GM23338 (cell line): Measurements from ENCODE around the gene TMEM145. TPM values are rescaled to one million over a fixed set of nuclear protein-coding genes. Genes with fewer than 3 reads are reported as not detected.

Source experiments
- ATAC-seq: fragments of 200-7000 bp; cut with Tn5 transposase; 3 replicates; pipeline ENCODE4 v1.9.1; 2020
- DNase-seq: peaks from one replicate; pipeline ENCODE4 v3.0.0-alpha.2; 2015; ENCODE audit warnings: low spot score
- H2AFZ ChIP-seq: fragments of 200-600 bp; sonication (generic); 2 replicates; pipeline ENCODE4 v1.8.0; 2016; ENCODE audit warnings: antibody characterized with exemption, mild to moderate bottlenecking, moderate library complexity
- H3F3A ChIP-seq: fragments of 200-600 bp; sonication (generic); replicated peaks from 2 replicates; pipeline ENCODE4 v1.8.0; 2017; ENCODE audit warnings: antibody characterized with exemption, mixed run types, low read depth
- H3K27ac ChIP-seq: fragments of 200-600 bp; sonication (generic); 2 replicates; pipeline ENCODE4 v1.6.1; 2016; ENCODE audit warnings: low read depth
- H3K27me3 ChIP-seq: fragments of 200-600 bp; sonication (generic); 2 replicates; pipeline ENCODE4 v1.8.0; 2016; ENCODE audit warnings: mild to moderate bottlenecking, mixed run types, moderate library complexity; ENCODE audit not compliant: insufficient read depth
- H3K36me3 ChIP-seq: fragments of 200-600 bp; sonication (generic); 2 replicates; pipeline ENCODE4 v1.8.0; 2016; ENCODE audit warnings: mild to moderate bottlenecking; ENCODE audit not compliant: insufficient read depth
- H3K4me1 ChIP-seq: fragments of 200-600 bp; sonication (generic); 2 replicates; pipeline ENCODE4 v1.8.0; 2016; ENCODE audit warnings: mild to moderate bottlenecking, moderate library complexity; ENCODE audit not compliant: insufficient read depth
- H3K4me2 ChIP-seq: fragments of 200-600 bp; sonication (generic); 2 replicates; pipeline ENCODE4 v1.7.1; 2017; ENCODE audit warnings: mixed run types
- H3K4me3 ChIP-seq: fragments of 200-600 bp; sonication (generic); 2 replicates; pipeline ENCODE4 v1.6.1; 2016; ENCODE audit warnings: mixed run types
- H3K79me2 ChIP-seq: fragments of 200-600 bp; sonication (generic); replicated peaks from 2 replicates; pipeline ENCODE4 v1.8.0; 2017; ENCODE audit warnings: mild to moderate bottlenecking; ENCODE audit not compliant: insufficient read depth
- H3K9me2 ChIP-seq: fragments of 200-600 bp; sonication (generic); 2 replicates; pipeline ENCODE4 v1.8.0; 2017; ENCODE audit not compliant: insufficient read depth
- H4K20me1 ChIP-seq: fragments of 200-600 bp; sonication (generic); replicated peaks from 2 replicates; pipeline ENCODE4 v1.8.0; 2017; ENCODE audit warnings: mild to moderate bottlenecking; ENCODE audit not compliant: insufficient read depth
- H3K27ac Mint-ChIP-seq: 2 replicates; pipeline ENCODE4 v1.8.0; 2020; ENCODE audit warnings: inconsistent platforms, mild to moderate bottlenecking, moderate library complexity, mixed read lengths
- H3K27me3 Mint-ChIP-seq: 3 replicates; pipeline ENCODE4 v1.8.0; 2022; ENCODE audit warnings: low read depth, mild to moderate bottlenecking, moderate library complexity, mixed read lengths, inconsistent platforms; ENCODE audit not compliant: insufficient read depth, poor library complexity
- H3K36me3 Mint-ChIP-seq: 3 replicates; pipeline ENCODE4 v1.8.0; 2021; ENCODE audit warnings: low read depth, mild to moderate bottlenecking, inconsistent platforms, moderate library complexity, mixed read lengths
- H3K4me1 Mint-ChIP-seq: 3 replicates; pipeline ENCODE4 v1.8.0; 2020; ENCODE audit warnings: mild to moderate bottlenecking, inconsistent platforms, mixed read lengths
- H3K4me3 Mint-ChIP-seq: 3 replicates; pipeline ENCODE4 v1.8.0; 2021; ENCODE audit warnings: moderate library complexity, mild to moderate bottlenecking, inconsistent platforms, mixed read lengths
- H3K9me3 Mint-ChIP-seq: 3 replicates; pipeline ENCODE4 v1.8.0; 2020; ENCODE audit warnings: moderate library complexity, mild to moderate bottlenecking, inconsistent platforms, mixed read lengths
- CREB1 ChIP-seq: fragments of 250-450 bp; sonication (Bioruptor Pico); IDR thresholded peaks from 2 replicates; pipeline ENCODE4 v1.5.0; 2020; ENCODE audit warnings: low read depth, mild to moderate bottlenecking, moderate library complexity
- EZH2 ChIP-seq: fragments of 200-600 bp; sonication (generic); IDR thresholded peaks from one replicate; pipeline ENCODE4 v1.8.0; 2017; ENCODE audit warnings: antibody characterized with exemption, mild to moderate bottlenecking, low read depth; ENCODE audit not compliant: unreplicated experiment
- EZH2phosphoT487 ChIP-seq: fragments of 200-600 bp; sonication (generic); IDR thresholded peaks from one replicate; pipeline ENCODE4 v1.8.1; 2018; ENCODE audit warnings: antibody characterized with exemption; ENCODE audit not compliant: unreplicated experiment
- JUNB ChIP-seq: IDR thresholded peaks from one replicate; pipeline ENCODE4 v1.6.1; 2016; ENCODE audit warnings: antibody characterized with exemption; ENCODE audit not compliant: unreplicated experiment
- NANOG ChIP-seq: IDR thresholded peaks from 2 replicates; pipeline ENCODE4 v1.6.1; 2016; ENCODE audit warnings: antibody characterized with exemption, borderline replicate concordance
- POLR2AphosphoS5 ChIP-seq: IDR thresholded peaks from 2 replicates; pipeline ENCODE4 v1.6.1; 2016; ENCODE audit warnings: antibody characterized with exemption, low read depth
- STAT1 ChIP-seq: IDR thresholded peaks from one replicate; pipeline ENCODE4 v1.6.1; 2016; ENCODE audit warnings: antibody characterized with exemption; ENCODE audit not compliant: unreplicated experiment
- ZNF114 ChIP-seq: fragments of 250-450 bp; sonication (Bioruptor Pico); IDR thresholded peaks from 2 replicates; pipeline ENCODE4 v1.5.0; 2020; ENCODE audit warnings: mild to moderate bottlenecking, moderate library complexity
- ZNF331 ChIP-seq: fragments of 250-450 bp; sonication (Bioruptor Pico); IDR thresholded peaks from 2 replicates; pipeline ENCODE4 v1.5.0; 2020; ENCODE audit warnings: low read depth, mild to moderate bottlenecking, moderate library complexity
- polyA plus RNA-seq: library from polyadenylated mRNA; unstranded; fragments of >200 nt; fragmentation: Nextera tagmentation; extraction: Ambion mirVana; gene quantifications from 2 replicates; pipeline ENCODE4 v1.2.1, GENCODE V29; 2016
- total RNA-seq: library from RNA; depleted of rRNA; stranded (reverse); fragments of >200 nt; shearing (Covaris generic); gene quantifications from 2 replicates; pipeline ENCODE4 v1.2.3, GENCODE V29; 2014
- TF ChIP-seq, protein P1 (sequence below): fragments of 250-450 bp; sonication (Bioruptor Pico); IDR thresholded peaks from 2 replicates; pipeline ENCODE4 v1.5.0; 2020; ENCODE audit warnings: mild to moderate bottlenecking, moderate library complexity
- TF ChIP-seq, protein P2 (sequence below): IDR thresholded peaks from one replicate; pipeline ENCODE4 v1.6.1; 2018; ENCODE audit warnings: antibody characterized with exemption; ENCODE audit not compliant: unreplicated experiment
- TF ChIP-seq, protein P3 (sequence below), 2 experiments: fragments of 200-600 bp in 1 of 2; sonication (generic) in 1 of 2; conservative IDR thresholded peaks; 2 replicates each; pipeline versions ENCODE4 v1.5.1 to v1.6.1; 2016 to 2017; ENCODE audit warnings: antibody characterized with exemption in 2 of 2, low read depth in 2 of 2, mild to moderate bottlenecking in 2 of 2, moderate library complexity in 1 of 2
- TF ChIP-seq, protein P4 (sequence below): IDR thresholded peaks from 2 replicates; pipeline ENCODE4 v1.6.1; 2016; ENCODE audit warnings: antibody characterized with exemption

The TMEM145 gene
- total and polyA plus RNA-seq, 2 experiments from 2014 or later = 1.9 to 5.4 TPM

DNA sequence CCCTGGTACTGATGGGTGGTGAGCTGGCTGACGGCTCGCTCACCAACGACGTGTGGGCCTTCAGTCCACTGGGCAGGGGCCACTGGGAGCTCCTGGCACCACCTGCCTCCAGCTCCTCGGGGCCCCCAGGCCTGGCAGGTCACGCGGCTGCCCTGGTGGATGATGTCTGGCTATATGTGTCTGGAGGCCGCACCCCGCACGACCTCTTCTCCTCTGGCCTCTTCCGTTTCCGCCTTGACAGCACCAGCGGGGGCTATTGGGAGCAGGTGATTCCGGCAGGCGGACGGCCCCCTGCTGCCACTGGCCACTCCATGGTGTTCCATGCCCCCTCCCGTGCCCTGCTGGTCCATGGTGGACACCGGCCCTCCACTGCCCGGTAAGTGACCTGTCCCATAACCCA is 22.9 kb downstream of the TMEM145 start:
- Mint-ChIP-seq H3K4me3 (no peak overlapping the region), H3K4me1 (no peaks in the 10 kb centered on the region), H3K27ac (no peak overlapping the region), H3K36me3 (peaks cover 2% of the 10 kb centered on the region; the same call in 2 of the 3 replicates), H3K9me3 (no peaks in the 10 kb centered on the region), H3K27me3 (peaks cover 1% of the 10 kb centered on the region)
- H3K4me2 ChIP-seq = no peak overlapping the region
- H4K20me1 ChIP-seq = peaks cover 6% of the 10 kb centered on the region
- no peak overlapping the region for H2AFZ ChIP-seq
- H3K27ac ChIP-seq = no peak overlapping the region
- no peak overlapping the region for H3K4me3 ChIP-seq
- TF ChIP-seq, protein P1, sequence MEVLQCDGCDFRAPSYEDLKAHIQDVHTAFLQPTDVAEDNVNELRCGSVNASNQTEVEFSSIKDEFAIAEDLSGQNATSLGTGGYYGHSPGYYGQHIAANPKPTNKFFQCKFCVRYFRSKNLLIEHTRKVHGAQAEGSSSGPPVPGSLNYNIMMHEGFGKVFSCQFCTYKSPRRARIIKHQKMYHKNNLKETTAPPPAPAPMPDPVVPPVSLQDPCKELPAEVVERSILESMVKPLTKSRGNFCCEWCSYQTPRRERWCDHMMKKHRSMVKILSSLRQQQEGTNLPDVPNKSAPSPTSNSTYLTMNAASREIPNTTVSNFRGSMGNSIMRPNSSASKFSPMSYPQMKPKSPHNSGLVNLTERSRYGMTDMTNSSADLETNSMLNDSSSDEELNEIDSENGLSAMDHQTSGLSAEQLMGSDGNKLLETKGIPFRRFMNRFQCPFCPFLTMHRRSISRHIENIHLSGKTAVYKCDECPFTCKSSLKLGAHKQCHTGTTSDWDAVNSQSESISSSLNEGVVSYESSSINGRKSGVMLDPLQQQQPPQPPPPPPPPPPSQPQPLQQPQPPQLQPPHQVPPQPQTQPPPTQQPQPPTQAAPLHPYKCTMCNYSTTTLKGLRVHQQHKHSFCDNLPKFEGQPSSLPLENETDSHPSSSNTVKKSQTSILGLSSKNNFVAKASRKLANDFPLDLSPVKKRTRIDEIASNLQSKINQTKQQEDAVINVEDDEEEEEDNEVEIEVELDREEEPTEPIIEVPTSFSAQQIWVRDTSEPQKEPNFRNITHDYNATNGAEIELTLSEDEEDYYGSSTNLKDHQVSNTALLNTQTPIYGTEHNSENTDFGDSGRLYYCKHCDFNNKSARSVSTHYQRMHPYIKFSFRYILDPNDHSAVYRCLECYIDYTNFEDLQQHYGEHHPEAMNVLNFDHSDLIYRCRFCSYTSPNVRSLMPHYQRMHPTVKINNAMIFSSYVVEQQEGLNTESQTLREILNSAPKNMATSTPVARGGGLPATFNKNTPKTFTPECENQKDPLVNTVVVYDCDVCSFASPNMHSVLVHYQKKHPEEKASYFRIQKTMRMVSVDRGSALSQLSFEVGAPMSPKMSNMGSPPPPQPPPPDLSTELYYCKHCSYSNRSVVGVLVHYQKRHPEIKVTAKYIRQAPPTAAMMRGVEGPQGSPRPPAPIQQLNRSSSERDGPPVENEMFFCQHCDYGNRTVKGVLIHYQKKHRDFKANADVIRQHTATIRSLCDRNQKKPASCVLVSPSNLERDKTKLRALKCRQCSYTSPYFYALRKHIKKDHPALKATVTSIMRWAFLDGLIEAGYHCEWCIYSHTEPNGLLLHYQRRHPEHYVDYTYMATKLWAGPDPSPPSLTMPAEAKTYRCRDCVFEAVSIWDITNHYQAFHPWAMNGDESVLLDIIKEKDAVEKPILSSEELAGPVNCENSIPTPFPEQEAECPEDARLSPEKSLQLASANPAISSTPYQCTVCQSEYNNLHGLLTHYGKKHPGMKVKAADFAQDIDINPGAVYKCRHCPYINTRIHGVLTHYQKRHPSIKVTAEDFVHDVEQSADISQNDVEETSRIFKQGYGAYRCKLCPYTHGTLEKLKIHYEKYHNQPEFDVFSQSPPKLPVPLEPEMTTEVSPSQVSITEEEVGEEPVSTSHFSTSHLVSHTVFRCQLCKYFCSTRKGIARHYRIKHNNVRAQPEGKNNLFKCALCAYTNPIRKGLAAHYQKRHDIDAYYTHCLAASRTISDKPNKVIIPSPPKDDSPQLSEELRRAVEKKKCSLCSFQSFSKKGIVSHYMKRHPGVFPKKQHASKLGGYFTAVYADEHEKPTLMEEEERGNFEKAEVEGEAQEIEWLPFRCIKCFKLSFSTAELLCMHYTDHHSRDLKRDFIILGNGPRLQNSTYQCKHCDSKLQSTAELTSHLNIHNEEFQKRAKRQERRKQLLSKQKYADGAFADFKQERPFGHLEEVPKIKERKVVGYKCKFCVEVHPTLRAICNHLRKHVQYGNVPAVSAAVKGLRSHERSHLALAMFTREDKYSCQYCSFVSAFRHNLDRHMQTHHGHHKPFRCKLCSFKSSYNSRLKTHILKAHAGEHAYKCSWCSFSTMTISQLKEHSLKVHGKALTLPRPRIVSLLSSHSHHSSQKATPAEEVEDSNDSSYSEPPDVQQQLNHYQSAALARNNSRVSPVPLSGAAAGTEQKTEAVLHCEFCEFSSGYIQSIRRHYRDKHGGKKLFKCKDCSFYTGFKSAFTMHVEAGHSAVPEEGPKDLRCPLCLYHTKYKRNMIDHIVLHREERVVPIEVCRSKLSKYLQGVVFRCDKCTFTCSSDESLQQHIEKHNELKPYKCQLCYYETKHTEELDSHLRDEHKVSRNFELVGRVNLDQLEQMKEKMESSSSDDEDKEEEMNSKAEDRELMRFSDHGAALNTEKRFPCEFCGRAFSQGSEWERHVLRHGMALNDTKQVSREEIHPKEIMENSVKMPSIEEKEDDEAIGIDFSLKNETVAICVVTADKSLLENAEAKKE (CRISPR knock-in tag) = no peak
- TF ChIP-seq POLR2AphosphoS5 (no peak), JUNB (no peak), CREB1 (CRISPR knock-in tag) (no peak), ZNF114 (no peak), EZH2phosphoT487 (no peak), STAT1 (no peak), EZH2 (no peak), NANOG (no peak), ZNF331 (CRISPR knock-in tag) (no peak)
- TF ChIP-seq, protein P2, sequence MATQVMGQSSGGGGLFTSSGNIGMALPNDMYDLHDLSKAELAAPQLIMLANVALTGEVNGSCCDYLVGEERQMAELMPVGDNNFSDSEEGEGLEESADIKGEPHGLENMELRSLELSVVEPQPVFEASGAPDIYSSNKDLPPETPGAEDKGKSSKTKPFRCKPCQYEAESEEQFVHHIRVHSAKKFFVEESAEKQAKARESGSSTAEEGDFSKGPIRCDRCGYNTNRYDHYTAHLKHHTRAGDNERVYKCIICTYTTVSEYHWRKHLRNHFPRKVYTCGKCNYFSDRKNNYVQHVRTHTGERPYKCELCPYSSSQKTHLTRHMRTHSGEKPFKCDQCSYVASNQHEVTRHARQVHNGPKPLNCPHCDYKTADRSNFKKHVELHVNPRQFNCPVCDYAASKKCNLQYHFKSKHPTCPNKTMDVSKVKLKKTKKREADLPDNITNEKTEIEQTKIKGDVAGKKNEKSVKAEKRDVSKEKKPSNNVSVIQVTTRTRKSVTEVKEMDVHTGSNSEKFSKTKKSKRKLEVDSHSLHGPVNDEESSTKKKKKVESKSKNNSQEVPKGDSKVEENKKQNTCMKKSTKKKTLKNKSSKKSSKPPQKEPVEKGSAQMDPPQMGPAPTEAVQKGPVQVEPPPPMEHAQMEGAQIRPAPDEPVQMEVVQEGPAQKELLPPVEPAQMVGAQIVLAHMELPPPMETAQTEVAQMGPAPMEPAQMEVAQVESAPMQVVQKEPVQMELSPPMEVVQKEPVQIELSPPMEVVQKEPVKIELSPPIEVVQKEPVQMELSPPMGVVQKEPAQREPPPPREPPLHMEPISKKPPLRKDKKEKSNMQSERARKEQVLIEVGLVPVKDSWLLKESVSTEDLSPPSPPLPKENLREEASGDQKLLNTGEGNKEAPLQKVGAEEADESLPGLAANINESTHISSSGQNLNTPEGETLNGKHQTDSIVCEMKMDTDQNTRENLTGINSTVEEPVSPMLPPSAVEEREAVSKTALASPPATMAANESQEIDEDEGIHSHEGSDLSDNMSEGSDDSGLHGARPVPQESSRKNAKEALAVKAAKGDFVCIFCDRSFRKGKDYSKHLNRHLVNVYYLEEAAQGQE = no peak
- TF ChIP-seq, protein P3, sequence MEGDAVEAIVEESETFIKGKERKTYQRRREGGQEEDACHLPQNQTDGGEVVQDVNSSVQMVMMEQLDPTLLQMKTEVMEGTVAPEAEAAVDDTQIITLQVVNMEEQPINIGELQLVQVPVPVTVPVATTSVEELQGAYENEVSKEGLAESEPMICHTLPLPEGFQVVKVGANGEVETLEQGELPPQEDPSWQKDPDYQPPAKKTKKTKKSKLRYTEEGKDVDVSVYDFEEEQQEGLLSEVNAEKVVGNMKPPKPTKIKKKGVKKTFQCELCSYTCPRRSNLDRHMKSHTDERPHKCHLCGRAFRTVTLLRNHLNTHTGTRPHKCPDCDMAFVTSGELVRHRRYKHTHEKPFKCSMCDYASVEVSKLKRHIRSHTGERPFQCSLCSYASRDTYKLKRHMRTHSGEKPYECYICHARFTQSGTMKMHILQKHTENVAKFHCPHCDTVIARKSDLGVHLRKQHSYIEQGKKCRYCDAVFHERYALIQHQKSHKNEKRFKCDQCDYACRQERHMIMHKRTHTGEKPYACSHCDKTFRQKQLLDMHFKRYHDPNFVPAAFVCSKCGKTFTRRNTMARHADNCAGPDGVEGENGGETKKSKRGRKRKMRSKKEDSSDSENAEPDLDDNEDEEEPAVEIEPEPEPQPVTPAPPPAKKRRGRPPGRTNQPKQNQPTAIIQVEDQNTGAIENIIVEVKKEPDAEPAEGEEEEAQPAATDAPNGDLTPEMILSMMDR (conservative IDR thresholded peaks at IDR 0.05; ENCODE audit: low read depth in 2 of 2) = no peak
- TF ChIP-seq, protein P4, sequence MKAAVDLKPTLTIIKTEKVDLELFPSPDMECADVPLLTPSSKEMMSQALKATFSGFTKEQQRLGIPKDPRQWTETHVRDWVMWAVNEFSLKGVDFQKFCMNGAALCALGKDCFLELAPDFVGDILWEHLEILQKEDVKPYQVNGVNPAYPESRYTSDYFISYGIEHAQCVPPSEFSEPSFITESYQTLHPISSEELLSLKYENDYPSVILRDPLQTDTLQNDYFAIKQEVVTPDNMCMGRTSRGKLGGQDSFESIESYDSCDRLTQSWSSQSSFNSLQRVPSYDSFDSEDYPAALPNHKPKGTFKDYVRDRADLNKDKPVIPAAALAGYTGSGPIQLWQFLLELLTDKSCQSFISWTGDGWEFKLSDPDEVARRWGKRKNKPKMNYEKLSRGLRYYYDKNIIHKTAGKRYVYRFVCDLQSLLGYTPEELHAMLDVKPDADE = no peak
- H3K36me3 ChIP-seq = no peaks in the 10 kb centered on the region
- H3K4me1 ChIP-seq = no peaks in the 10 kb centered on the region
- H3K27me3 ChIP-seq = no peaks in the 10 kb centered on the region
- H3K79me2 ChIP-seq = no peaks in the 10 kb centered on the region
- H3K9me2 ChIP-seq = no peaks in the 10 kb centered on the region
- ATAC-seq (no peak), DNase-seq (no peak)
- no peaks in the 10 kb centered on the region for H3F3A ChIP-seq
